Astrocyte of the spinal cord (primary cell): ENCODE data around the gene FXYD3.

ENCODE experiments used
- DNase-seq: peaks from one replicate; pipeline ENCODE4 v3.0.0; 2011; ENCODE audit warnings: low read depth, low spot score
- H3K4me3 ChIP-seq: 2 replicates; pipeline ENCODE4 v1.5.1; 2011; ENCODE audit warnings: low read depth, mild to moderate bottlenecking, low read length, moderate library complexity
- in situ Hi-C: cut with HindIII; loops from 2 replicates; pipeline ENCODE4 v1.10.0; 2017; ENCODE audit warnings: low sequenced_read_pairs
- TF ChIP-seq, protein P1 (sequence below): IDR thresholded peaks from 2 replicates; pipeline ENCODE4 v1.5.1; 2012; ENCODE audit warnings: low read depth, mild to moderate bottlenecking, low read length, inconsistent platforms

FXYD3 gene

DNA sequence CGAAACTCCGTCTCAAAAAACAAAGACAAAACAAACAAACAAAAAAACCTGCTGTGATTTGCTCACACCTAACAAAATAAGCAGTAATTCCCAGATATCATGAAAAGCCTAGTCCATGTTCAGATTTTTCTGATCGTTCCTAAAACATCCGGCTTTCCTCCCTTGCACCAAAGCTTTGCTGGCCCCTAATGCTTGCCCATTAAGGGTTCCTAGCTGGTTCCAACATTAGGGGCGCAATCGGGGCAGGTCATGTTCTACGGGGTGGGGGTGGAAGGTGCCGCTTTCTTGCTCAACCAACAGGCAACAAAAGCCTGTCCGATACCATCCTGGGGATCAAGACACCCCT lies 25.5 kb upstream of the FXYD3 start:
- in situ Hi-C loops, result no loop called here
- DNase-seq, result no peak
- TF ChIP-seq, protein P1, sequence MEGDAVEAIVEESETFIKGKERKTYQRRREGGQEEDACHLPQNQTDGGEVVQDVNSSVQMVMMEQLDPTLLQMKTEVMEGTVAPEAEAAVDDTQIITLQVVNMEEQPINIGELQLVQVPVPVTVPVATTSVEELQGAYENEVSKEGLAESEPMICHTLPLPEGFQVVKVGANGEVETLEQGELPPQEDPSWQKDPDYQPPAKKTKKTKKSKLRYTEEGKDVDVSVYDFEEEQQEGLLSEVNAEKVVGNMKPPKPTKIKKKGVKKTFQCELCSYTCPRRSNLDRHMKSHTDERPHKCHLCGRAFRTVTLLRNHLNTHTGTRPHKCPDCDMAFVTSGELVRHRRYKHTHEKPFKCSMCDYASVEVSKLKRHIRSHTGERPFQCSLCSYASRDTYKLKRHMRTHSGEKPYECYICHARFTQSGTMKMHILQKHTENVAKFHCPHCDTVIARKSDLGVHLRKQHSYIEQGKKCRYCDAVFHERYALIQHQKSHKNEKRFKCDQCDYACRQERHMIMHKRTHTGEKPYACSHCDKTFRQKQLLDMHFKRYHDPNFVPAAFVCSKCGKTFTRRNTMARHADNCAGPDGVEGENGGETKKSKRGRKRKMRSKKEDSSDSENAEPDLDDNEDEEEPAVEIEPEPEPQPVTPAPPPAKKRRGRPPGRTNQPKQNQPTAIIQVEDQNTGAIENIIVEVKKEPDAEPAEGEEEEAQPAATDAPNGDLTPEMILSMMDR, result no peak
- H3K4me3 ChIP-seq, result no peak overlapping the region

DNA sequence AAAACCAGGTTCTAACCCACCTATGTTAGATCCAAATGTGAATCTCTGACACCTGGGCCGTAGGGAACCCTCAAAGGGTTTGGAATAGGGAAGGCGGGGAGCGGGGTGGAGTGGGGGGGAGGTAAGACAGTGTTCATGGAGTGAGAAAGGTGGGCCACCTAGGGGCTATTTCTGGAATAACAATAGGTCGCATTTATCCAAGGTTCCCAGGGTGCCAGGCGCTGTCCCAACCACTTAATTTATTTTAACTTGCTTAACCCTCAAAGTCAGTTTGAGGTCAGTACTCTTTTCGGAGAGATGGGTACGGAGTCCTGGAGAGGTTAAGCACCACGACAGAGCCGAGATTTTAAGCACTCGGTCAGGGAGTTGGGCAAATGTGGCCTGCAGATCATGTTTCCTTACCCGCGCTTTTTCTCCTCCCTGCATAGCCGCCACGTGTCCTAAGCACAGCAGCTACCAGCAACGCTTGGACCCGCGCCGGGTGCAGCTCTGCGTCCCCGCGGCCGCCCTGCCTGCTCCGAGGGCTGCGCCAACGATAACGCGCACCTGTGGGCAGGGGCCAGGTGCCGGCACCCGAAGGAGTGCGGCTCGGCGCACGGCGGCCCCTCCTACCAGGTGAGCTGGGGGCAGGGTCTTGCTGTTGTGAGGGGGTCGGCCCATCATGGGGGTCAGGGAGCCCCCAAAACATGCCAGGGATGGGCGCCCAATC lies 25.0 kb upstream of the FXYD3 start:
- no peak overlapping the region for H3K4me3 ChIP-seq
- peak; percentile 58 for DNase-seq
- TF ChIP-seq, protein P1, result peak; percentile 66
- in situ Hi-C loops, result no loop called here

DNA sequence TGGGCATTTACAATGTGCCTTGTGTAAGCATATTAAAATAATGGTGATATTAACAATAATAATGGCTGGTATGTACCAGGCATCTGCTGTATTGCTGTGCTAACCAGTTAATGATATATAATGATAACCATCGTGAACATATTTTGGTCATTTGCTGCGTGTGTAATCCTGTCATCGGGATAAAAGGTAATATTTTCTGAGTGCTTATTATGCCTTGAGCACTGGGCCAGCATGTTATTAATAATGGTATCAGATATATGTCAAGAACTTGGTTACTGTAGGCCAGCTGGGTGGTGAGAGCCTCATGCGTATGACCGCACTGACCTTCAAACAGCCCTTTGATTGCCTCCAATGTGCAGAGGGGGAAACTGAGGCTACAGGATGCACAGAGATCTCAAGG lies 22.2 kb upstream of the FXYD3 start:
- TF ChIP-seq, protein P1, result no peak
- in situ Hi-C loops, result no loop called here
- DNase-seq, result no peak
- H3K4me3 ChIP-seq, result no peak overlapping the region

DNA sequence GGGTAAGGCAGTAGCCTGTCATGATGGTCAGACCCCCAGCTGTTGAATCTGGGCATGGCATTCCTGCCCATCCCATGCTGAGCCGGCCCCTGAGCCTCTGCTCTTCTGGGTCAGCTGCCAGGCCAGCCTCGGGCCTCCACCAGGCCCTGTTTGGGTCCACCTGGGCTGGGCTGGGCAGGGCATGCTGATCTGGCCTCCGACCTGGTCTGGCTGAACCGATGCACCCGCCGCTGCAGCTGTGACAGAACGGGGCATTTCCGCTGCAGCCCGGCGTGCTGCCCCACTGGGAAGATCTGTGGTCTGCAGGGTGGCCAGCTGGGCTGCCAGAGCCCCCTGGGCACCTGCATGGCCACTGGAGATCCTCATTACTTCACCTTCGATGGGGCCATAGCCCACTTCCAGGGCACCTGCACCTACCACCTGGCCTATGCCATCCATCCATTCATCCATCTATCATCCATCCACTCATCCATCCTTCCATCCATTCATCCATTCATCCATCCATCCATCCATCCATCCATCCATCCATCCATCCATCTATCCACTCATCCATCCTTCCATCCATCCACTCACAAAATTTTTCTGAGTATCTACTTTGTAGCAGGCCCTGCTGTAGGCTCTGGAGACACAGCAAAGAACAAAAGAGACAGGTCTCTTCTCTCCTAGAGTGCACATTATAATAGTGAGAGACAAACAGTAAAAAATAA lies 21.5 kb upstream of the FXYD3 start:
- in situ Hi-C loops, result no loop called here
- TF ChIP-seq, protein P1, result no peak
- DNase-seq, result no peak
- H3K4me3 ChIP-seq, result no peak overlapping the region

DNA sequence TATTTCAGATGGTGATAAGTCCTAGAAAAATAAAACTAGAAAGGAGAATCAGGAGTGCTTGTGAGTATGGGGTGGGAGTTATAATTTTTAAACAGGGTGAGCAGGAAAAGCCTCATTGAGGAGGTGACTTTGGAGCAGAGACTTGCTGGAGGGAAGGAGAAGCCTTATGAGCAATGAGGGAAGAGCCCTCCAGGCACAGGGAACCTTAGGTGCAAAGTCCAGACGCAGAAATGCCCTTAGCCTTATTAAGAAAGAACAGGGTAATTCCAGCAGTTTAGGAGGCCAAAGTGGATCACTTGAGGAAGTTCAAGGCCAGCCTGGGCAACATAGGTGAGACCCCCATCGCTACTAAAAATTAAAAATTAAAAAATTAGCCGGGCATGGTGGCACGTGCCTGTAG lies 21.0 kb upstream of the FXYD3 start:
- TF ChIP-seq, protein P1, result no peak
- in situ Hi-C loops, result no loop called here
- no peak for DNase-seq
- no peak overlapping the region for H3K4me3 ChIP-seq

DNA sequence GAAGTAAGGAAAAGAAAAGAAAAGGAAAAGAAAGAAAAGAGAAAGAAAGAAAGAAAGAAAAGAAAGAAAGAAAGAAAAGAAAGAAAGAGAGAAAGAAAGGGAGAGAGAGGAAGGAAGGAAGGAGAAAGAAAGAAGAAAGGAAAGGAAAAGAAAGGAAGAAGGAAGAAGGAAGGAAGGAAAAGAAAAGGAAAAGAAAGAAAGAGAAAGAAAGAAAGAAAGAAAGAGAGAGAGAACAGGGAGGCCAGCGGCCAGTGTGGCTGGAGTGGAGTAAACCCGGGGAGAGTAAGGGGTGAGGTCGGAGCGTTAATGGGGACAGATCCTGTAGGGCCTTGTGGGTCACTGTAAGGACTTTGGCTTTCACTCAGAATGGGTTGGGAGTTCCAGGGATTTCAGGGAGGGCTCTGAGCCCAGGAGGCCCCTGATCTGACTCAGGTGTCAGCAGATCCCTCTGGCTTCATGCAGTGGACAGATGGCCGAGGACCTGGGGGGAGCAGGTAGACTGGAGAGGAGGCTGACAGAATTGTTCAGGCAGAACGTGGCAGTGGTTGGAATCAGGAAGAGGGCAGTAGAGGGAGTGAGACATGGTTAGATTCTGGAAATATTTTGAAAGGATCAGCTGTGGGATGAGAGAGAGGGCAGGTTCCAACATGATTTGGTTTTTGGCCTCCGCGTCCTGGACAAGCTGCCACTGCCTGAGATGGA lies 19.8 kb upstream of the FXYD3 start:
- TF ChIP-seq, protein P1, result no peak
- in situ Hi-C loops, result no loop called here
- no peak for DNase-seq
- no peak overlapping the region for H3K4me3 ChIP-seq
